Stimulated activated CD4-positive, alpha-beta T cell treated with anti-CD3 and anti-CD28 coated beads, Interleukin-4, amount 100 ng/mL, for 4 hours (primary cell): Measurements from ENCODE around the gene AP2A1.
"Not testable (repeated sequence)": the region's sequence is repeated elsewhere in the genome, so short reads cannot be mapped to it uniquely, and the experiment has no call there.

ENCODE experiments used
- DNase-seq, 2 experiments: peaks; one replicate each; pipeline ENCODE4 v3.0.0-alpha.2; 2020

Gene AP2A1

DNA sequence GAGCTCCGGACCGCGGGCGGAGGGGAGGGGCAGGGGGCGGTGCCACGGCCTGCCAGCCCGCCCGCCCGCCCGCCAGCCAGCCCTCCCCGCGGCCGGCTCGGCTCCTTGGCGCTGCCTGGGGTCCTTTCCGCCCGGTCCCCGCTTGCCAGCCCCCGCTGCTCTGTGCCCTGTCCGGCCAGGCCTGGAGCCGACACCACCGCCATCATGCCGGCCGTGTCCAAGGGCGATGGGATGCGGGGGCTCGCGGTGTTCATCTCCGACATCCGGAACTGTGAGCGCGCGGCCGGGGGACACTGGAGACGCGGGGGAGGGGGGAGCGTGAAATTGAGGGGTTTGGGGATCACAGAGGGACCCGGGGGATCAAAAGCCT, at the start of gene AP2A1:
Gene AP2A1, plus strand, starts transcription at position 72 of the 370 bp plus-strand sequence. Its CDS starts 133 bp downstream, at position 205.
- no peak for DNase-seq

DNA sequence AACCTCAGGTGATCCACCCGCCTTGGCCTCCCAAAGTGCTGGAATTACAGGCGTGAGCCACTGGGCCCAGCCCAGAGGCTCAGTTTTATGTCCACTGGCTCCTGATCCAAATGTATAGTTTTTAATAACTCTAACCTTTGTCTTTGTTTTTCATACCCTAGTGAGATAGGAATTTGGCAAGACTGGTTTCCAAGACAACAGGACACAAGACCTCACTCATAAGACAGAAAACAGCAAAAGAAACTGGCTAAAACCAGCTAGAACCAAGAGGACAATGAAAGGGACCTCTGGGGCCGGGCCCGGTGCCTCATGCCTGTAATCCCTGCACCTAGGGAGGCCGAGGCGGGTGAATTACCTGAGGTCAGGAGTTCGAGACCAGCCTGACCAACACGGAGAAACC, 48.3 kb upstream of the AP2A1 start:
- no peak for DNase-seq

DNA sequence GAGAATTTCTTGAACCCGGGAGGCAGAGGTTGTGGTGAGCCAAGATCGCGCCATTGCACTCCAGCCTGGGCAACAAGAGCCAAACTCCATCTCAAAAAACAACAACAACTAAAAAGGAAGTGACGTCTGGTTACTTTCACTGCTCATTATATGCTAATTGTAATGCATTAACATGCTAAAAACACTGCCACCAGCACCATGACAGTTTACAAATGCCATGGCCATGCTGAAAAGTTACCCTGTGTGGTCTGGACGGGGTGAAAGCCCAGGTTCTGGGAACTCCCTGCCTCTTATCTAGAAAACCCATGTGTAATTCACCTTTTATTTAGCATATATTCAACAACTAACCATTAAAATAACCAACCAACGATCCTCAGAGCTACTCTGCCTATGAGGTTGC, 47.8 kb upstream of the AP2A1 start:
- DNase-seq, result no peak

- not testable (repeated sequence) for DNase-seq
Observed at GRCh38 chr19:49719420-49719819, 47.4 kb upstream of the AP2A1 start.

- DNase-seq, result no peak
Observed at GRCh38 chr19:49727217-49728030, 39.4 kb upstream of the AP2A1 start.

DNA sequence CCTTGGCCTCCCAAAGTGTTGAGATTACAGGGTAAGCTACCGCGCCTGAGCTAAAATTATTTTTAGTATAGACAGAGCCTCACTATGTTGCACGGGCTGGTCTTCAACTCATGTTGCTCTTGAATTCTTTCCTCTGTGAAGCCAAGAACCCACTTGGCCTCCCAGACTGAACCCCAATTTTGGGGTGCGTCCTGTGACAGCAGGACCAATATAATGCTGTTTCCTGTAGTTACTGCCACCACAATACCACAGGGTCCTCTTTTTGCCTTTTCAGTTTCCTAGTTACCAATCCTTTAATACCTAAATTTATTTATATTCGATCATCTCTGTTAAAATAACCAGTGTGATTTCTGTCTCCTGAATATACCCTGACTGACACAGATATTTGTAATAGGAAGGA, 36.6 kb upstream of the AP2A1 start:
- DNase-seq, result no peak

GRCh38 chr19:49738268-49738667, 28.5 kb upstream of the AP2A1 start:
- DNase-seq, result no peak

GRCh38 chr19:49739098-49739497, 27.7 kb upstream of the AP2A1 start:
- no peak for DNase-seq

DNA sequence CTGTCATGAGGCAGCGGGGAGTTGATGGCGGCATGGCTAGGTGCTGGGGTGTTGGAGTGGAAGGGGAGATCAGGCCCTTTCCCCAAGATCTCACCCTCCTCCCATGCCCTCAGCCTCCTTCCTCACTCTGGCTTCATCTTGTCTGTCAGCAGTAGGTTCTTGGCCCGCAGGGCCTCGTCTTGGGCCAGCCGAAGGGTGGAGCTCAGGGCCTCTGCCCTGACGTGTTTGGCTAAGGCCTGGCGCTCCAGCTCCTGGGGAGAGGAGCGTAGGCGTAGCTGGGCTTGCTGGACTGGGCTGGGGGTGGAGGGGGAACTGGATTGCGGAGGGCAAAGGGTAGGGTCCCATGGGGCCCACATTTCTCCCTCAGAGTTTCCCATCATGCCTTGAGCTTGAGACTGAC, 26.9 kb upstream of the AP2A1 start:
- DNase-seq, result no peak

DNA sequence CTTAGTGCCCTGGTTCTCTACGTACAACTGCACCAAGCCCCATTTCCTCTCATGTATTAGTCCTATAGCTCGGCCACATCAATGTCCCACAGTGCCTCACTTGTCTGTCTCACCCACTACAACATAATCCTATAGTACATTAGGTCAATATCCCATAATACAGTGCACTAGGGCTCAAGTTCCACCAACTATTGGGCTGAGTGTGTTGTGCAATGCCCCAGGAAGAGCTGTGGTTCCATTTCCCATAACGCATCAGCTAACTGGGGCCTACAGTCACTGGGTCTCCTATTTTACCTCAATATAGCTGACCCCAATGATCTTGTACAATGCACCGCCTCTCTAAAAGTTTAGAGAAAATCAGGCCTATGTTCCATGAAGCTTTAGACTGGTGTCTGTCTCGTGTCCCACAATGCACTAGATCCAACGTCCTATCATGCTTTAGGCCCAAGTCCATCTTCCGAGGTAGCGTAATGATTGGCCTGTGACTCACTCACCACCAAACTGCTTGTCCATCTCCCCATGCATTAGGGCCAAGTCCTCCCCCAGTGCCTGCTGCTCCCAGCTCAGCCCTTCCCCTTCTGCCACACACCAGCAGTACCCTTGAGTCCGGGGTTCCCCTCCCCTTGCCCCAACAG, 25.5 kb upstream of the AP2A1 start:
- DNase-seq, result no peak

DNA sequence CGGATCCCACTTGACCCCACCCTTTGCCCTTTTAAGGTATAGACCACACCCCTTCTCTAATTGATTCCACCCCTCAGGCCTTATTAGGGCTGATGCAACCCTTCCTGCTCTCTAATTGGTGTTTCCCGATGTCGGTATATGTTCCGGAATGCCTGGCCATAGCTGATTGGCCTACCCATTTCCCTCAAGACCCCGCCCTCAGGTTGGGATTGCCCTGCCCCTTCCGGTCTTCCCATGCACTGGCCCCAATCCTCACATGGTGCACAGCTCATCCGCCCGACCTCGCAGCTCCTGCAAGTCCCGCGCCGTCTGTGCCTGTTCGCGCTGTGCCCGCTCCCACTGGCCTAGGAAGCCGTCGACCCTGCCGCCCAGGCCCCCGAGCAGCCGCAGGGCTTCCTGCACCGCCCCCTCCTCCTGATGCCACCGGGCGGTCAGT, 21.8 kb upstream of the AP2A1 start:
- DNase-seq, result no peak

DNA sequence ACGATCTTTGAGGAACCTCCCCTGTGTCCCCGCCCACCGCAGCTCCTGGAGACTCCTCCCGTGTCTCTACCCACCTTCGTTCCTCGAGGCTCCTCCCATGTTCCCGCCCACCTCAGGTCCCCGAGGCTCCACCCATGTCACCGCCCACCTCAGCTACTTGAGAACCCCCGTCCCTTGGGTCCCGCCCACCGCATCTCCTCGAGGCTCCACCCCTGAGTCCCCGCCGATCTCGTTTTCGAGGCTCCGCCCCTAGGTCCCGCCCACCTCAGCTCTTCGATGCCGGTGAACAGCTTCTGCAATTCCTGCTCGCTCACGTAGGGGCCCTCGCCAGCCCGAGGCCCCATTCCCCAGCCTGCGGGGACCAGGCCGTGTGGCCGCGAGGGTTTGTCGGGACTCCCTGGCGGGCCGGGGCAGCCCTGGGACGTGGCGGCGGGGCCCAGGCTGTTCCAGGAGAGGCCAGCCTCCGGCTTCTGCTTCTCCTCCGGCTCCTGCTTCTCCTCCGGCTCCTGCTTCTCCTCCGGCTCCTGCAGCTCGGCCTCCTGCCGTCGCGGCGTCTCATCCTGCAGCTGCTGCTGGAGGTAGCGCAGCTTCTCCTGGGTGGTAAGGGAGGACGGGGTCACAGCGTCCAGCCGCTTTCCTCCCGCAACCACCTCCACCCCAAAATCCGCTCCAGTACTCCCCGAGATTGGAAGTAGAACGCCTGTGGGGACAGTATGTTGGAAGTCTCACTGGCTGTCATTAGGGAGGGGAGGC, 20.4 kb upstream of the AP2A1 start:
- DNase-seq, result peak; percentile 28 to 46

GRCh38 chr19:49749055-49749716, 17.6 kb upstream of the AP2A1 start:
- DNase-seq, result no peak

GRCh38 chr19:49749771-49750170, 17.0 kb upstream of the AP2A1 start:
- no peak for DNase-seq

- DNase-seq, result no peak
Observed at GRCh38 chr19:49752701-49753100, 14.1 kb upstream of the AP2A1 start.

GRCh38 chr19:49755956-49756355, 10.8 kb upstream of the AP2A1 start:
- DNase-seq, result no peak

DNA sequence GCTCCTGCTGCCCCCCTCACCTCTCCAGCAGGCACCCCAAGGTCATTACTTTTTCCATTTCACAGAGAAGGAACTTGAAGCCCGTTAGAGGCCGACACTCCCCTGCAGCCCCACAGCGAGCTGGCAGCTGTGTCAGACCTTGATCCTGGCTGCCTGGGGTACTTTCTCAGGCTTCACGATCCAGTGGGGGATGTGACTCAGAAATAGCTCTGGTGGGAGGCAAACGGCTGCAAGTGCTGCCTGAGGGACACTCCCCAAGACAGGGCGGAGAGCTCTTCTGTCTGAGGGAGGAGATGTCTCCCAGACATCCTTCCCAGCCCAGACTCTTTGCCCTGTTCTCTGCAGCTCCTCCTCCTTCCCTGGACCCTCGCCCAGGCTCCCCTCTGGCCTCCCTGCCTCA, 8.5 kb upstream of the AP2A1 start:
- no peak for DNase-seq

GRCh38 chr19:49761249-49761624, 5.6 kb upstream of the AP2A1 start:
- DNase-seq, result no peak

- no peak for DNase-seq
Observed at GRCh38 chr19:49761625-49762311, 5.0 kb upstream of the AP2A1 start.

GRCh38 chr19:49763230-49763629, 3.6 kb upstream of the AP2A1 start, which contains the start of gene TSKS:
TSS of gene TSKS (minus strand) at chr19:49763306. CDS start at chr19:49763247, 59 bp downstream.
- no peak for DNase-seq

- no peak for DNase-seq
Observed at GRCh38 chr19:49764341-49764740, 2.5 kb upstream of the AP2A1 start.
